ENCODE measurements around the gene NOX5.

NOX5 gene

DNA sequence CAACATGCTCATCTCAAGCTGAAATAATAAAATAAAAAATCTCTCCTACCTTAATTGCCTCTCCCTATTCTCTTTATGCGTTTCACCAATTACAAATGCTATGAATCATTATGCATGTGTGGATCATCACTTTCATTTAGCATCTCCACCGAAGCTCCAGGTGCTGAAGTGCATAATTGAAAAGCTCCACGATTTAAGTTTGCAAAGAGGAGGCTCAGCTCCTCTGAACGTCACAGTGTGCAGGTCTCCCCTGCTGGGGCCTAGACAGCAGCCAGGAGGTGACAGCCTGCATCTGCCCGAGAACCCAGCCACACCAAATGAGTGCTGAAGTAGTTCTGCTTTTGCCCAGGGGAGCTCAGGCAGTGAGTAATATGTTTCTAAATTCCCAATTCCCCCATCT is 85.4 kb downstream of the NOX5 start:
- H3K27me3 Mint-ChIP-seq (ENCODE audit: low read depth, poor library complexity): peaks cover 42% of the 10 kb centered on the region
- TF ChIP-seq, protein P1, sequence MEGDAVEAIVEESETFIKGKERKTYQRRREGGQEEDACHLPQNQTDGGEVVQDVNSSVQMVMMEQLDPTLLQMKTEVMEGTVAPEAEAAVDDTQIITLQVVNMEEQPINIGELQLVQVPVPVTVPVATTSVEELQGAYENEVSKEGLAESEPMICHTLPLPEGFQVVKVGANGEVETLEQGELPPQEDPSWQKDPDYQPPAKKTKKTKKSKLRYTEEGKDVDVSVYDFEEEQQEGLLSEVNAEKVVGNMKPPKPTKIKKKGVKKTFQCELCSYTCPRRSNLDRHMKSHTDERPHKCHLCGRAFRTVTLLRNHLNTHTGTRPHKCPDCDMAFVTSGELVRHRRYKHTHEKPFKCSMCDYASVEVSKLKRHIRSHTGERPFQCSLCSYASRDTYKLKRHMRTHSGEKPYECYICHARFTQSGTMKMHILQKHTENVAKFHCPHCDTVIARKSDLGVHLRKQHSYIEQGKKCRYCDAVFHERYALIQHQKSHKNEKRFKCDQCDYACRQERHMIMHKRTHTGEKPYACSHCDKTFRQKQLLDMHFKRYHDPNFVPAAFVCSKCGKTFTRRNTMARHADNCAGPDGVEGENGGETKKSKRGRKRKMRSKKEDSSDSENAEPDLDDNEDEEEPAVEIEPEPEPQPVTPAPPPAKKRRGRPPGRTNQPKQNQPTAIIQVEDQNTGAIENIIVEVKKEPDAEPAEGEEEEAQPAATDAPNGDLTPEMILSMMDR (IDR thresholded peaks at IDR 0.05): no peak
- peaks cover 5% of the 10 kb centered on the region for H3K9me3 Mint-ChIP-seq
- H3K36me3 Mint-ChIP-seq (ENCODE audit: low read depth): no peaks in the 10 kb centered on the region
- H3K4me3 Mint-ChIP-seq: no peak overlapping the region
- DNase-seq: no peak
- peaks cover 37% of the 10 kb centered on the region for H3K4me1 Mint-ChIP-seq
- no peak overlapping the region for H3K27ac Mint-ChIP-seq

DNA sequence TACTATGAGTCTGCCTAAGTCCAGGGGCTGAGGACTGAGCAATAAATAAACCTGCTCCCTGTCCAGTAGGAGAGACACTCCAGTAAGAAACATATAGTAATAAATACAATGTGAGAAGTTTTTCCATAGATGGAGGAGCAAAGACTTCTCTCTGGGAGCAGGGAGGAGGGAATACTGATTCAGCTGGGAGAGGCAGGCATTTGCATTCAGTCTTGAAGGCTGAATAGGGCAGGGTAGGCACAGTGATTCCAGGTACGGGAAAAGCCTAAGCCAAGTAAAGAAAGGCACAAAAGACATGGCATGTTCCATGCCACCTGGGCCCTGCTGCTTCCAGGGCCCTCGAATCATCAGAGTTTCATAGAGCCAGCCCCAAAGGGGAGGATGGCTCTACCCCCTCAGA is 86.3 kb downstream of the NOX5 start:
- H3K4me1 Mint-ChIP-seq: peaks cover 28% of the 10 kb centered on the region
- TF ChIP-seq, protein P1 (IDR thresholded peaks at IDR 0.05): no peak
- no peak for DNase-seq
- H3K36me3 Mint-ChIP-seq (ENCODE audit: low read depth): no peaks in the 10 kb centered on the region
- peaks cover 5% of the 10 kb centered on the region for H3K9me3 Mint-ChIP-seq
- no peak overlapping the region for H3K27ac Mint-ChIP-seq
- peaks cover 42% of the 10 kb centered on the region for H3K27me3 Mint-ChIP-seq (ENCODE audit: low read depth, poor library complexity)
- no peak overlapping the region for H3K4me3 Mint-ChIP-seq

DNA sequence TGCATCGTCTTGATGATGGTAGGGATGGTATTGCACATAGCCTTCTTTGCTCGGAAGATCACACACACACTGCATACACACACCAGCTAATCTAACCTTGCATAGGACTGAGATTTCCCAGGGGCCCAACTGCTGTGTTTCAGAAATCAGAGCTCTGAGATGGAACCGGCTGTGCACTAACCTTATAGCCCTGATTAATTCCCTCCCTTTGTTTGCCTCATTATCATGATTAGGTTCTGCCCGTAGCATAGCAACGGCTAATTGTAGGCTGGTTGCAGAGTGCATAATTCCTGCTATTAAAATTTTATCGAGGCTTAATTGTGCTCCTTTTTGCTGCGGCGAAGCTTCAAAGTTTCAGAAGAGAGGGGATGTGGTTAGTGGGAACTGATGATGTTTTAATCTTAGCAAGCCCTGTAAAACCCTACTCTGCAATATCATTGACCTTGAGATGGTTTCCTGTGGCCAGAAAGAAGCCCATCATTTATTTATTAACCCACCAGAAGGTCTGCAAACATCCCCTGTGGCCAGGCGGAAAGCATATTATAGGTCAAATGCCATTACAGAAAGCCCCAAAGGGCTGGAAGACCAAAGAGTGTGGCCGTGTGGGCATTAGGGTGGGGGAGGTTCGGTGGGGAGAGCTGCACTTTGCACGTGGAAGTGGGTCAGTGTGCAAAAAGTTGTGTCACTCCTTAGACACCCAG is 89.7 kb downstream of the NOX5 start:
- DNase-seq: no peak
- TF ChIP-seq, protein P1 (IDR thresholded peaks at IDR 0.05): no peak
- Mint-ChIP-seq H3K4me3 (no peak overlapping the region), H3K27me3 (ENCODE audit: low read depth, poor library complexity) (peaks cover 50% of the 10 kb centered on the region), H3K27ac (no peak overlapping the region), H3K4me1 (peaks cover 6% of the 10 kb centered on the region), H3K36me3 (ENCODE audit: low read depth) (no peaks in the 10 kb centered on the region), H3K9me3 (no peaks in the 10 kb centered on the region)

DNA sequence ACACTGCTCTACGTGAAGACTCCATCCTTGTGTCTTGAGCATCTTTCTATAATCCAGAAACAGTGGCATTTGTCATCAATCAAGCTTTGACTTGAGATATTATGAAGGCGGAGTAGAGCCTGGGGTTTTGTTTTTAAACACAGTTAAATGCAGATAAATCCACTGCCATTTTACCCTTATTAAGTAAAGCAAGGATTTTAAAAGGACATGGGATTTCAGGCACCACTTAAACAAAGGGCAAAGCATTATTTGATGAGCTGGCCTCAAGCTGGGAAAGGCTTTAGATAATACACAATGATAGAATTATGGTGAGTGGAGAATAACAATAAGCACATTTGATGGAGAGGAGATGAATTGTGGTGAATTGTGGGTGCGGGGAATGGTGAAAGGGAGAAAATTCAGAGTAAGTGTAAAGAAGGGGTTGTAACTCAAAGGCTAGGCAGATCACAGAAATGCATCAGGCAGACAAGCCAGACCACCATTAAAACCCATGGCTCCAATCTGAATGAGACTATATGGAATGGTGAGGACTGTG is 91.0 kb downstream of the NOX5 start:
- TF ChIP-seq, protein P1 (IDR thresholded peaks at IDR 0.05): no peak
- no peak for DNase-seq
- H3K9me3 Mint-ChIP-seq: no peaks in the 10 kb centered on the region
- H3K27me3 Mint-ChIP-seq (ENCODE audit: low read depth, poor library complexity): peaks cover 49% of the 10 kb centered on the region
- H3K27ac Mint-ChIP-seq: no peak overlapping the region
- H3K4me3 Mint-ChIP-seq: no peak overlapping the region
- no peaks in the 10 kb centered on the region for H3K36me3 Mint-ChIP-seq (ENCODE audit: low read depth)
- H3K4me1 Mint-ChIP-seq: no peaks in the 10 kb centered on the region

DNA sequence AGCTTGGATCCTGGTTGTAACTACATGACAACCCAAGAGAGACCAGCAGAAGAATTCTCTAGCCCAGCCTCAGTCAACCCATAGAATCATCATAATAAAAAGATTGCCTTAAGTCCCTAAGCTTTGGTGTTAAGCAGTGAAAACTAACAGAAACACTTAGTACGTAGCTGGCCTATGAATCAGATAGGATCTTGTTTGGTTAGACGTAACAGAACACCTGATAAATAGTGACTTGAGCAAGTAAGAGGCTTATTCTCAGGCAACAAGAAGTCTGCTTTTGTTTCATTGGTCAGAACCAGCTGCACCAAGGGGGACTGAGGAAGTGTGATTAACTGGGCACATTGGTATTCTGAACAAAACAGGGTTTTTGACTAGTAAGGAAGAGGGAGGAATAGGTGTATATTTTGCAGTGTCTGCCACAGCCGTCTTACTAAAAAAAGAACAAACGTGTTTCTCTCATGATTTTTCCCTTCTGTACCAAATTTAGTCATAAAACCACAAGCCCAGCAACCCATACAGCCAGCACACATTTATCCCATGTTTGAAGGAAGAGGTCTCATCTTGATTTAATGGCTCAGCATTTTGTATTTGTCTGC is 92.6 kb downstream of the NOX5 start:
- no peak for DNase-seq
- Mint-ChIP-seq H3K27me3 (ENCODE audit: low read depth, poor library complexity) (peaks cover 35% of the 10 kb centered on the region), H3K27ac (no peak overlapping the region), H3K4me3 (no peak overlapping the region), H3K36me3 (ENCODE audit: low read depth) (no peaks in the 10 kb centered on the region), H3K4me1 (no peaks in the 10 kb centered on the region), H3K9me3 (no peaks in the 10 kb centered on the region)
- TF ChIP-seq, protein P1 (IDR thresholded peaks at IDR 0.05): no peak

Measured in nephron progenitor cell (in vitro differentiated cells).